Neural progenitor cell (in vitro differentiated cells): ENCODE results near the gene JPH2. TPM values are rescaled to one million over a fixed set of nuclear protein-coding genes. Genes with fewer than 3 reads are reported as not detected.

ENCODE experiments used
- DNase-seq: peaks from one replicate; pipeline ENCODE4 v3.0.0-alpha.2; 2016; ENCODE audit warnings: low spot score
- H2AFZ ChIP-seq: fragments of 200-600 bp; sonication (generic); replicated peaks from 2 replicates; pipeline ENCODE4 v1.6.1; 2016; ENCODE audit warnings: antibody characterized with exemption
- H3F3A ChIP-seq: fragments of 200-600 bp; sonication (generic); 2 replicates; pipeline ENCODE4 v1.6.1; 2016; ENCODE audit warnings: antibody characterized with exemption, low read depth
- H3K27ac ChIP-seq: fragments of 200-600 bp; sonication (generic); 2 replicates; pipeline ENCODE4 v1.5.1; 2016; ENCODE audit warnings: mild to moderate bottlenecking
- H3K27me3 ChIP-seq: fragments of 200-600 bp; sonication (generic); 2 replicates; pipeline ENCODE4 v1.6.1; 2016; ENCODE audit warnings: mild to moderate bottlenecking, moderate library complexity
- H3K36me3 ChIP-seq: fragments of 200-600 bp; sonication (generic); 2 replicates; pipeline ENCODE4 v1.5.1; 2016
- H3K4me1 ChIP-seq: fragments of 200-600 bp; sonication (generic); 2 replicates; pipeline ENCODE4 v1.6.1; 2016; ENCODE audit warnings: mixed run types
- H3K4me2 ChIP-seq: fragments of 200-600 bp; sonication (generic); 2 replicates; pipeline ENCODE4 v1.6.1; 2016
- H3K4me3 ChIP-seq: fragments of 200-600 bp; sonication (generic); 2 replicates; pipeline ENCODE4 v1.5.1; 2016
- H3K79me2 ChIP-seq: fragments of 200-600 bp; sonication (generic); 2 replicates; pipeline ENCODE4 v1.6.1; 2016; ENCODE audit warnings: low read depth
- H3K9ac ChIP-seq: fragments of 200-600 bp; sonication (generic); 2 replicates; pipeline ENCODE4 v1.6.1; 2016
- H3K9me3 ChIP-seq: fragments of 200-600 bp; sonication (generic); 2 replicates; pipeline ENCODE4 v1.5.1; 2016; ENCODE audit warnings: low read depth
- H4K20me1 ChIP-seq: fragments of 200-600 bp; sonication (generic); 2 replicates; pipeline ENCODE4 v1.6.1; 2016; ENCODE audit warnings: low read depth
- H3K27ac Mint-ChIP-seq: 3 replicates; pipeline ENCODE4 v1.8.0; 2021; ENCODE audit warnings: mixed read lengths
- H3K27me3 Mint-ChIP-seq: 2 replicates; pipeline ENCODE4 v1.8.0; 2022; ENCODE audit warnings: low read depth, mild to moderate bottlenecking, inconsistent platforms, moderate library complexity, mixed read lengths; ENCODE audit not compliant: insufficient read depth
- H3K36me3 Mint-ChIP-seq: 3 replicates; pipeline ENCODE4 v1.8.0; 2021; ENCODE audit warnings: mixed read lengths
- H3K4me1 Mint-ChIP-seq: 3 replicates; pipeline ENCODE4 v1.8.0; 2021; ENCODE audit warnings: mixed read lengths
- H3K4me3 Mint-ChIP-seq: 3 replicates; pipeline ENCODE4 v1.8.0; 2021; ENCODE audit warnings: mild to moderate bottlenecking, moderate library complexity, mixed read lengths
- H3K9me3 Mint-ChIP-seq: 3 replicates; pipeline ENCODE4 v1.8.0; 2020; ENCODE audit warnings: mixed read lengths
- EZH2 ChIP-seq: fragments of 200-600 bp; sonication (generic); IDR thresholded peaks from 2 replicates; pipeline ENCODE4 v1.6.1; 2017; ENCODE audit warnings: antibody characterized with exemption, mild to moderate bottlenecking, moderate library complexity
- EZH2phosphoT487 ChIP-seq: fragments of 200-600 bp; sonication (generic); IDR thresholded peaks from 2 replicates; pipeline ENCODE4 v1.6.1; 2017; ENCODE audit warnings: antibody characterized with exemption
- total RNA-seq: library from RNA; depleted of rRNA; stranded (reverse); fragments of >200 nt; gene quantifications from 2 replicates; pipeline ENCODE4 v1.2.3, GENCODE V29; 2015; ENCODE audit warnings: low replicate concordance
- TF ChIP-seq, protein P1 (sequence below): fragments of 200-600 bp; sonication (generic); IDR thresholded peaks from 2 replicates; pipeline ENCODE4 v1.5.1; 2017; ENCODE audit warnings: antibody characterized with exemption, mild to moderate bottlenecking

Gene JPH2
- total RNA-seq, 1 donor from 2014 or later: not detected

DNA sequence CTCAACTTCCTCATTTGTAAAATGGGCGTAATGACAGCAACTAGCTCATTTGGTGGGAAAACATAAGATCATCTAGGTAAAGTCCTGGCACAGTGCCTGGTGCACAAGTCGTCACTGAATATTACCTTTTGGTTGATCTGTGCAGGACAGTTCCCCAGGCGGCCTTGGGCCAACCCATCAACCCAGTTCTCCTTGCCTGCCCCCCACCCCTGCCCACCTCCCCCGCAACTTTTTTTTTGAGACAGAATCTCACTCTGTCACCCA lies 99.2 kb downstream of the JPH2 start:
- no peak overlapping the region for H3K4me3 Mint-ChIP-seq
- no peak overlapping the region for H3K4me3 ChIP-seq
- H3K9ac ChIP-seq: no peak overlapping the region
- no peak overlapping the region for H3K27ac Mint-ChIP-seq
- no peaks in the 10 kb centered on the region for H3K27me3 ChIP-seq
- H3K36me3 ChIP-seq: no peaks in the 10 kb centered on the region
- no peaks in the 10 kb centered on the region for H3K79me2 ChIP-seq
- H3K4me2 ChIP-seq: no peak overlapping the region
- peaks cover 7% of the 10 kb centered on the region for H3K27me3 Mint-ChIP-seq
- H3K36me3 Mint-ChIP-seq: no peaks in the 10 kb centered on the region
- H3K27ac ChIP-seq: no peak overlapping the region
- no peaks in the 10 kb centered on the region for H3K4me1 Mint-ChIP-seq
- no peaks in the 10 kb centered on the region for H3K9me3 ChIP-seq
- DNase-seq: no peak
- no peaks in the 10 kb centered on the region for H3F3A ChIP-seq
- no peaks in the 10 kb centered on the region for H4K20me1 ChIP-seq
- no peaks in the 10 kb centered on the region for H3K9me3 Mint-ChIP-seq
- no peaks in the 10 kb centered on the region for H3K4me1 ChIP-seq
- TF ChIP-seq EZH2phosphoT487 (no peak), EZH2 (no peak)
- H2AFZ ChIP-seq: no peak overlapping the region

DNA sequence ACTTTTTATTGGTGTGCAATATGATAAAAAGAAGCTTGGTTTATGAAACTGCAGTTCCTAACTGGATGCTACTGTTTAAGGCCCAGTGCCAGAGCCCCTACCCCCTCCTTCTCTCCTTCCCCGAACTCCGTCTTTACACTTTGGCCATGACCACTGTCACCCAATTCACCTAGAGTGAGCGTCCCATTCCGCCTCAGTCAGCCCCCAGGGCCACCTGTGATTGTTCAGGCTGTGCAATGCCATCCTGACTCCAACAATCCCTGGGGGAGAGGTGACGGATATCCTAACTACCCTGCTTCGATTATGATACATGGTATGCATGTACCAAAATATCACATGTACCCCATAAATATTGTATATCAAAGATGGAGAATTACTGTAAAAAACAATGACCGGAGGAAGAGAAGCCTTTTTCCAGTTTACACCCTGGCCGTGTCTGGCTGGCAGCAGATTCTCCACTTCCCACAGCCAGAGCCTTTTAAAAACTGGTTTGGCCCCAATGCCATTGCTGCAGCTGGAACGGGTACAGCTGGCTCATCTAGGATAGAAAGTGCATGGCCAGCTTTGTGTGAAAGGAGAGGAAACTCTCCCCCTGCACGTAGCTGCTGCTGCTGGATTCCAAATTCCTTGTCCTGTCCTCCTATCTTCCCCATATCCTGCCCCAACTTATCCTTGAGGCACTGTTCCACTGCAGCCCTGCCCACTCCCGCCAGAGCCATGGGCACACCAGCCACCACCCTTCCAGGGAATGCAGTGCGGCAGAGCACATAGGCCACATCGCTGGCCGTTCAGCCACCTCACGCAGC lies 99.7 kb downstream of the JPH2 start:
- no peak overlapping the region for H3K4me3 Mint-ChIP-seq
- H3K27ac Mint-ChIP-seq: no peak overlapping the region
- no peaks in the 10 kb centered on the region for H3K4me1 Mint-ChIP-seq

DNA sequence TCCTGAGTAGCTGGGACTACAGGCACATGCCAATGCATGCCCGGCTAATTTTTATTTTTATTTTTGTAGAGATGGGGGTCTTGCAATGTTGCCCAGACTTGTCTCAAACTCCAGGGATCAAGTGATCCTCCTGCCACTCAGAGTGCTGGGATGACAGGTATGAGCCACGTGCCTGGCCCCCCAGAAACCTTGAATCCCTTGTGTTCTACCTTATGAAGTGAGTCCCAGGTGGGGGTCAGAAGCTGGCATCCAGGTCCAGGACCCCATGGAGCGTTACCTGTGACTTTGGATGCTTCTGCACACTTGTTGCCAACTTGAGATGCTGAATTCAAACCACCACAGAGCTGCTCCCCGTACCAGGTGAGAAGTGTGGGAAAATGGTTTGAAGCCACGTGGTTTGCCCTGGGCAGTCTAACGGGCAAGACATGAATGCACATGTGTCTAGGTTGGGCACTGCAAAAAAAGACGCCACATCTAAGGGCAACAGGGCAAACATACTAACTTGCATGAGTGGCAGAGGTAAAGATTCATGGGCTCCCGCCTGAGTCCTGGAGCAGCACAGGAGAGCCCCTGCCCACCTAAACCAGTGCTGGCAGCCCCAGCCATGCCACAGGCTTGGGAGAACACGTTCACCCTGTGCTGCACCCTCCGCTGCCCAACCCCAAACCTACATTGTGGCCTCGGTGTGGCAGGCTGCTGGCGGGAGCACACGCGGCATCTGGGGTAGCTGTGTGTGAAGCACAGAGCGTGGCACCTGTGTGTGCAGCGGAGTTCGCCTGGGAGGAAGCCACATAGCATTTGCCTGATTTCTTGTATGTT lies 101.2 kb downstream of the JPH2 start:
- Mint-ChIP-seq H3K4me3 (no peak overlapping the region), H3K4me1 (no peaks in the 10 kb centered on the region), H3K27ac (no peak overlapping the region), H3K9me3 (no peaks in the 10 kb centered on the region), H3K27me3 (peaks cover 7% of the 10 kb centered on the region), H3K36me3 (no peaks in the 10 kb centered on the region)
- no peak overlapping the region for H3K4me2 ChIP-seq
- H4K20me1 ChIP-seq: no peaks in the 10 kb centered on the region
- H3K27me3 ChIP-seq: no peaks in the 10 kb centered on the region
- TF ChIP-seq EZH2phosphoT487: no peak
- TF ChIP-seq, protein P1, sequence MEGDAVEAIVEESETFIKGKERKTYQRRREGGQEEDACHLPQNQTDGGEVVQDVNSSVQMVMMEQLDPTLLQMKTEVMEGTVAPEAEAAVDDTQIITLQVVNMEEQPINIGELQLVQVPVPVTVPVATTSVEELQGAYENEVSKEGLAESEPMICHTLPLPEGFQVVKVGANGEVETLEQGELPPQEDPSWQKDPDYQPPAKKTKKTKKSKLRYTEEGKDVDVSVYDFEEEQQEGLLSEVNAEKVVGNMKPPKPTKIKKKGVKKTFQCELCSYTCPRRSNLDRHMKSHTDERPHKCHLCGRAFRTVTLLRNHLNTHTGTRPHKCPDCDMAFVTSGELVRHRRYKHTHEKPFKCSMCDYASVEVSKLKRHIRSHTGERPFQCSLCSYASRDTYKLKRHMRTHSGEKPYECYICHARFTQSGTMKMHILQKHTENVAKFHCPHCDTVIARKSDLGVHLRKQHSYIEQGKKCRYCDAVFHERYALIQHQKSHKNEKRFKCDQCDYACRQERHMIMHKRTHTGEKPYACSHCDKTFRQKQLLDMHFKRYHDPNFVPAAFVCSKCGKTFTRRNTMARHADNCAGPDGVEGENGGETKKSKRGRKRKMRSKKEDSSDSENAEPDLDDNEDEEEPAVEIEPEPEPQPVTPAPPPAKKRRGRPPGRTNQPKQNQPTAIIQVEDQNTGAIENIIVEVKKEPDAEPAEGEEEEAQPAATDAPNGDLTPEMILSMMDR: no peak
- TF ChIP-seq EZH2: no peak
- no peak overlapping the region for H2AFZ ChIP-seq
- H3K4me1 ChIP-seq: no peaks in the 10 kb centered on the region
- no peaks in the 10 kb centered on the region for H3F3A ChIP-seq
- DNase-seq: no peak
- no peak overlapping the region for H3K27ac ChIP-seq
- no peak overlapping the region for H3K4me3 ChIP-seq
- H3K9me3 ChIP-seq: no peaks in the 10 kb centered on the region
- no peak overlapping the region for H3K9ac ChIP-seq
- H3K79me2 ChIP-seq: no peaks in the 10 kb centered on the region
- H3K36me3 ChIP-seq: no peaks in the 10 kb centered on the region

More for the DNA sequence above, 99.7 kb downstream of the JPH2 start:
- Histone ChIP-seq H3K79me2 (no peaks in the 10 kb centered on the region), H3K27ac (no peak overlapping the region), H3K9me3 (no peaks in the 10 kb centered on the region), H3K9ac (no peak overlapping the region), H2AFZ (no peak overlapping the region), H3K27me3 (no peaks in the 10 kb centered on the region), H3K4me1 (no peaks in the 10 kb centered on the region), H3K36me3 (no peaks in the 10 kb centered on the region), H3K4me2 (no peak overlapping the region), H3F3A (no peaks in the 10 kb centered on the region), H3K4me3 (no peak overlapping the region), H4K20me1 (no peaks in the 10 kb centered on the region)
- TF ChIP-seq EZH2phosphoT487 (no peak), EZH2 (no peak)
- TF ChIP-seq, protein P1: no peak
- Mint-ChIP-seq H3K9me3 (no peaks in the 10 kb centered on the region), H3K27me3 (peaks cover 7% of the 10 kb centered on the region), H3K36me3 (no peaks in the 10 kb centered on the region)
- no peak for DNase-seq

DNA sequence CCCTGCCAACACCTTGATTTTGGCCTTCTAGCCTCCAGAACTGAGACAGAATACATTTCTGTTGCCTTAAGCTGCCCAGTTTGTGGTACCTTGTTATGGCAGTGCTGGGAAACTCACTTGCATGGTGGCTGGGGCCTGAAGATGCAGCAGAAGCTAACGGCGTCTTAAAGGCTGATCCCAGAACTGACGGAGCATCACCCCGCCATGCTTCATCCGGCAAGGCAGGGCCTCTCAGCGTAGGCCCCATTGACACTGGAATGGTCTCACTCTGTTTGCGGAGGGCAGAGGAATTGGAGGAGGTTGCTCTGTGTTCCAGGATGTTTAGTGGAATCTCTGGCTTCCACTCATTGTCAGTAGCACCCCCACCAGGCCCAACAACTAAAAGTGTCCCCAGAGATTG lies 102.1 kb downstream of the JPH2 start:
- H2AFZ ChIP-seq: no peak overlapping the region
- no peak overlapping the region for H3K4me2 ChIP-seq
- H3K27ac ChIP-seq: no peak overlapping the region
- no peaks in the 10 kb centered on the region for H3F3A ChIP-seq
- no peaks in the 10 kb centered on the region for H3K36me3 ChIP-seq
- no peak for DNase-seq
- H3K4me1 Mint-ChIP-seq: no peaks in the 10 kb centered on the region
- H3K36me3 Mint-ChIP-seq: no peaks in the 10 kb centered on the region
- H3K27ac Mint-ChIP-seq: no peak overlapping the region
- no peaks in the 10 kb centered on the region for H3K27me3 ChIP-seq
- H3K4me3 ChIP-seq: no peak overlapping the region
- H3K4me3 Mint-ChIP-seq: no peak overlapping the region
- no peak overlapping the region for H3K9ac ChIP-seq
- H3K79me2 ChIP-seq: no peaks in the 10 kb centered on the region
- H3K27me3 Mint-ChIP-seq: peaks cover 5% of the 10 kb centered on the region
- H3K9me3 ChIP-seq: no peaks in the 10 kb centered on the region
- H4K20me1 ChIP-seq: no peaks in the 10 kb centered on the region
- H3K9me3 Mint-ChIP-seq: no peaks in the 10 kb centered on the region
- H3K4me1 ChIP-seq: no peaks in the 10 kb centered on the region
- TF ChIP-seq, protein P1: no peak
- no peak for TF ChIP-seq EZH2phosphoT487
